Measurements from ENCODE around the gene HSPA5.

- TF ChIP-seq, protein P1, sequence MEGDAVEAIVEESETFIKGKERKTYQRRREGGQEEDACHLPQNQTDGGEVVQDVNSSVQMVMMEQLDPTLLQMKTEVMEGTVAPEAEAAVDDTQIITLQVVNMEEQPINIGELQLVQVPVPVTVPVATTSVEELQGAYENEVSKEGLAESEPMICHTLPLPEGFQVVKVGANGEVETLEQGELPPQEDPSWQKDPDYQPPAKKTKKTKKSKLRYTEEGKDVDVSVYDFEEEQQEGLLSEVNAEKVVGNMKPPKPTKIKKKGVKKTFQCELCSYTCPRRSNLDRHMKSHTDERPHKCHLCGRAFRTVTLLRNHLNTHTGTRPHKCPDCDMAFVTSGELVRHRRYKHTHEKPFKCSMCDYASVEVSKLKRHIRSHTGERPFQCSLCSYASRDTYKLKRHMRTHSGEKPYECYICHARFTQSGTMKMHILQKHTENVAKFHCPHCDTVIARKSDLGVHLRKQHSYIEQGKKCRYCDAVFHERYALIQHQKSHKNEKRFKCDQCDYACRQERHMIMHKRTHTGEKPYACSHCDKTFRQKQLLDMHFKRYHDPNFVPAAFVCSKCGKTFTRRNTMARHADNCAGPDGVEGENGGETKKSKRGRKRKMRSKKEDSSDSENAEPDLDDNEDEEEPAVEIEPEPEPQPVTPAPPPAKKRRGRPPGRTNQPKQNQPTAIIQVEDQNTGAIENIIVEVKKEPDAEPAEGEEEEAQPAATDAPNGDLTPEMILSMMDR (IDR thresholded peaks at IDR 0.05; ENCODE audit: low read depth, low read length, poor library complexity, severe bottlenecking): no peak
- TF ChIP-seq EZH2phosphoT487 (IDR thresholded peaks at IDR 0.05; ENCODE audit: borderline replicate concordance, low read length): no peak
Measured at GRCh38 chr9:125276771-125277170, 35.6 kb upstream of the HSPA5 start.

All from DOHH2 (cell line).